Activated B cell treated with CpG ODN at 0.5 μM for 24 hours (primary cell): ENCODE results near the gene APBB2. TPM values are rescaled to one million over a fixed set of nuclear protein-coding genes. Genes with fewer than 3 reads are reported as not detected.

Experiments
- ATAC-seq: fragments of 200-7000 bp; cut with Tn5 transposase; one replicate; pipeline ENCODE4 v1.10.0; 2021; ENCODE audit warnings: low read depth, mild to moderate bottlenecking, moderate library complexity
- CTCF ChIA-PET: fragments of 350-600 bp; sonication (Branson Sonifier 250); formaldehyde crosslinking; loops from one replicate; lab custom pipeline; 2021; ENCODE audit warnings: antibody characterized with exemption; lab: Charles Lee
- POLR2A ChIA-PET: fragments of 350-600 bp; sonication (Branson Sonifier 250); formaldehyde crosslinking; loops from one replicate; lab custom pipeline; 2021; ENCODE audit warnings: antibody characterized with exemption; lab: Charles Lee
- DNase-seq: peaks from one replicate; pipeline ENCODE4 v3.0.0; 2022
- H3K27ac Mint-ChIP-seq: one replicate; pipeline ENCODE4 v1.8.0; 2020; ENCODE audit warnings: mixed read lengths
- H3K27me3 Mint-ChIP-seq: one replicate; pipeline ENCODE4 v1.8.0; 2021; ENCODE audit warnings: mixed read lengths
- H3K36me3 Mint-ChIP-seq: one replicate; pipeline ENCODE4 v1.8.0; 2021; ENCODE audit warnings: low read depth, mixed read lengths
- H3K4me1 Mint-ChIP-seq: one replicate; pipeline ENCODE4 v1.8.0; 2021; ENCODE audit warnings: mixed read lengths
- H3K4me3 Mint-ChIP-seq: one replicate; pipeline ENCODE4 v1.8.0; 2020; ENCODE audit warnings: mild to moderate bottlenecking, mixed read lengths
- H3K9me3 Mint-ChIP-seq: one replicate; pipeline ENCODE4 v1.8.0; 2020; ENCODE audit warnings: mixed read lengths
- intact Hi-C: fragments of 100-400 bp; cut with micrococcal nuclease; formaldehyde crosslinking; loops from one replicate; pipeline ENCODE4 v1.15.1; 2024
- total RNA-seq: library from RNA; stranded (reverse); gene quantifications from 2 replicates; pipeline ENCODE4 v1.2.3, GENCODE V29; 2022
- TF ChIP-seq, protein P1 (sequence below): fragments of 200-600 bp; IDR thresholded peaks from one replicate; pipeline ENCODE4 v1.8.0; 2022; ENCODE audit warnings: antibody characterized with exemption, mild to moderate bottlenecking

The APBB2 gene
- total RNA-seq, 1 donor from 2014 or later, result 3.7 TPM

- ATAC-seq, result no peak
- DNase-seq, result no peak
- no peak overlapping the region for H3K27ac Mint-ChIP-seq
- no peaks in the 10 kb centered on the region for H3K36me3 Mint-ChIP-seq
- ChIA-PET POLR2A (no interaction called here), CTCF (no interaction called here)
- H3K4me1 Mint-ChIP-seq, result no peaks in the 10 kb centered on the region
- TF ChIP-seq, protein P1, sequence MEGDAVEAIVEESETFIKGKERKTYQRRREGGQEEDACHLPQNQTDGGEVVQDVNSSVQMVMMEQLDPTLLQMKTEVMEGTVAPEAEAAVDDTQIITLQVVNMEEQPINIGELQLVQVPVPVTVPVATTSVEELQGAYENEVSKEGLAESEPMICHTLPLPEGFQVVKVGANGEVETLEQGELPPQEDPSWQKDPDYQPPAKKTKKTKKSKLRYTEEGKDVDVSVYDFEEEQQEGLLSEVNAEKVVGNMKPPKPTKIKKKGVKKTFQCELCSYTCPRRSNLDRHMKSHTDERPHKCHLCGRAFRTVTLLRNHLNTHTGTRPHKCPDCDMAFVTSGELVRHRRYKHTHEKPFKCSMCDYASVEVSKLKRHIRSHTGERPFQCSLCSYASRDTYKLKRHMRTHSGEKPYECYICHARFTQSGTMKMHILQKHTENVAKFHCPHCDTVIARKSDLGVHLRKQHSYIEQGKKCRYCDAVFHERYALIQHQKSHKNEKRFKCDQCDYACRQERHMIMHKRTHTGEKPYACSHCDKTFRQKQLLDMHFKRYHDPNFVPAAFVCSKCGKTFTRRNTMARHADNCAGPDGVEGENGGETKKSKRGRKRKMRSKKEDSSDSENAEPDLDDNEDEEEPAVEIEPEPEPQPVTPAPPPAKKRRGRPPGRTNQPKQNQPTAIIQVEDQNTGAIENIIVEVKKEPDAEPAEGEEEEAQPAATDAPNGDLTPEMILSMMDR, result no peak
- H3K9me3 Mint-ChIP-seq, result no peaks in the 10 kb centered on the region
- intact Hi-C loops, result no loop called here
- H3K27me3 Mint-ChIP-seq, result no peaks in the 10 kb centered on the region
- H3K4me3 Mint-ChIP-seq, result no peak overlapping the region
Measured at GRCh38 chr4:41145571-41146078, 68.7 kb downstream of the APBB2 start.

DNA sequence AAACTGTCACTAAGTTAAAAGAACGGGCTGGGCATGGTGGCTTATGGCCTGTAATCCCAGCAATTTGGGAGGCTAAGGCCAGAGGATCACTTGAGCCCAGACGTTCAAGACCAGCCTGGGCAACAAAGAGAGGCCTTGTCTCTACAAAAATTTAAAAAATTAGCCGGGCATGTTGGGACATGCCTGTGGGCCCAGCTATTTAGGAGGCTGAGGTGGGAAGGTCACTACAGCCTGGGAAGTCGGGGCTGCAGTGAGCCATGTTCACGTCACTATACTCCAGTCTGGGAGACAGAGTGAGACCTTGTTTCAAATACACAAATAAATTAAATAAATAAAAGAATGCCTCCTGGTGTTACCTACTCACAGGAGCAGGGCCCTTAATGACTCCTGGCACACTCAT, 69.5 kb downstream of the APBB2 start:
- CTCF ChIA-PET, result no interaction called here
- no peak overlapping the region for H3K4me3 Mint-ChIP-seq
- no peaks in the 10 kb centered on the region for H3K27me3 Mint-ChIP-seq
- H3K36me3 Mint-ChIP-seq, result no peaks in the 10 kb centered on the region
- POLR2A ChIA-PET, result no interaction called here
- TF ChIP-seq, protein P1, result no peak
- H3K9me3 Mint-ChIP-seq, result no peaks in the 10 kb centered on the region
- no peaks in the 10 kb centered on the region for H3K4me1 Mint-ChIP-seq
- H3K27ac Mint-ChIP-seq, result no peak overlapping the region
- intact Hi-C loops, result no loop called here
- ATAC-seq, result no peak
- no peak for DNase-seq

DNA sequence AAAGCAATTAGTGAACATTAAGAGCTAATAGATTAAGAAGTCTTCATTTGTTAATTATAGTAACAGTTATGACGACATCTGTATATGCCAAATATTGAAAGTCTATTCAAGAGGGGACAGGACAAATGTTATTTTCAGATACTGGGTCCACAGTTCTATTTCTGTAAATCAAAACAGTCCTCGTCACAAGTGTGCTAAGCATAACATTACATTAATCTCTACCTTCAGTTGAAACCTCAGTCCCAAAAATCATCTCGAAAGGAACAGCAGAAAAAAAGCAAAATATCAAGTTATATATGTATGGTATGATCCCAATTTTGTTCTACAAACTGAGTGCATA, 70.3 kb downstream of the APBB2 start:
- TF ChIP-seq, protein P1, result no peak
- CTCF ChIA-PET, result no interaction called here
- intact Hi-C loops, result no loop called here
- H3K36me3 Mint-ChIP-seq, result no peaks in the 10 kb centered on the region
- H3K9me3 Mint-ChIP-seq, result no peaks in the 10 kb centered on the region
- H3K4me3 Mint-ChIP-seq, result no peak overlapping the region
- no peaks in the 10 kb centered on the region for H3K4me1 Mint-ChIP-seq
- no peak for DNase-seq
- POLR2A ChIA-PET, result no interaction called here
- no peaks in the 10 kb centered on the region for H3K27me3 Mint-ChIP-seq
- no peak overlapping the region for H3K27ac Mint-ChIP-seq
- ATAC-seq, result no peak

- Mint-ChIP-seq H3K27ac (no peak overlapping the region), H3K4me1 (no peaks in the 10 kb centered on the region), H3K4me3 (no peak overlapping the region), H3K27me3 (no peaks in the 10 kb centered on the region), H3K9me3 (no peaks in the 10 kb centered on the region), H3K36me3 (no peaks in the 10 kb centered on the region)
- DNase-seq (no peak), ATAC-seq (no peak)
- TF ChIP-seq, protein P1, result no peak
- ChIA-PET POLR2A (no interaction called here), CTCF (no interaction called here)
- intact Hi-C loops, result no loop called here
Measured at GRCh38 chr4:41143311-41144039, 70.9 kb downstream of the APBB2 start.

GRCh38 chr4:41142376-41143310, 71.7 kb downstream of the APBB2 start:
- H3K27me3 Mint-ChIP-seq, result no peaks in the 10 kb centered on the region
- CTCF ChIA-PET, result no interaction called here
- DNase-seq (no peak), ATAC-seq (no peak)
- POLR2A ChIA-PET, result no interaction called here
- H3K4me1 Mint-ChIP-seq, result no peaks in the 10 kb centered on the region
- intact Hi-C loops, result no loop called here
- H3K9me3 Mint-ChIP-seq, result no peaks in the 10 kb centered on the region
- TF ChIP-seq, protein P1, result no peak
- H3K27ac Mint-ChIP-seq, result no peak overlapping the region
- H3K4me3 Mint-ChIP-seq, result no peak overlapping the region
- H3K36me3 Mint-ChIP-seq, result no peaks in the 10 kb centered on the region
